ENCODE results near the gene WDR6.

GRCh38 chr3:49012441-49013017 is 5.3 kb downstream of the WDR6 start:
- TF ChIP-seq EZH2 (IDR thresholded peaks at IDR 0.05; ENCODE audit: borderline replicate concordance, insufficient read depth, low read length, poor library complexity, severe bottlenecking): no peak
- TF ChIP-seq EP300 (conservative IDR thresholded peaks at IDR 0.05; ENCODE audit: poor library complexity, severe bottlenecking): no peak
- no peak for TF ChIP-seq REST (IDR thresholded peaks at IDR 0.05; ENCODE audit: borderline replicate concordance)

Measured in neural cell (in vitro differentiated cells).